Endothelial cell of umbilical vein (primary cell): ENCODE results near the gene THSD7B.

Source experiments
- CTCF ChIP-seq, 2 donors: IDR thresholded peaks; 1 replicate in 1 of 2; 2 replicates in 1 of 2; pipeline ENCODE4 v1.5.1; 2011; ENCODE audit warnings: low read length in 2 of 2, mild to moderate bottlenecking in 2 of 2, moderate library complexity in 2 of 2, control low read depth in 1 of 2, inconsistent platforms in 1 of 2, low read depth in 1 of 2; ENCODE audit not compliant: insufficient read depth in 1 of 2; ENCODE audit errors: extremely low read depth in 1 of 2
- EZH2 ChIP-seq: IDR thresholded peaks from 2 replicates; pipeline ENCODE4 v1.6.1; 2012; ENCODE audit warnings: borderline replicate concordance, low read depth, mild to moderate bottlenecking, moderate library complexity, low read length, inconsistent platforms; ENCODE audit not compliant: severe bottlenecking
- GATA2 ChIP-seq: IDR thresholded peaks from 2 replicates; pipeline ENCODE4 v1.7.0; 2011; ENCODE audit warnings: low read depth, mild to moderate bottlenecking, moderate library complexity, mixed read lengths, low read length; ENCODE audit not compliant: insufficient read length, insufficient read depth
- JUN ChIP-seq: IDR thresholded peaks from 2 replicates; pipeline ENCODE4 v1.6.1; 2011; ENCODE audit warnings: borderline replicate concordance, low read depth; ENCODE audit not compliant: insufficient read length, insufficient read depth
- MAX ChIP-seq: IDR thresholded peaks from 2 replicates; pipeline ENCODE4 v1.6.1; 2011; ENCODE audit not compliant: insufficient read depth, insufficient read length
- MYC ChIP-seq: IDR thresholded peaks from one replicate; pipeline ENCODE4 v1.6.1; 2011; ENCODE audit warnings: mild to moderate bottlenecking, low read depth, low read length
- POLR2A ChIP-seq: IDR thresholded peaks from 2 replicates; pipeline ENCODE4 v1.6.1; 2012; ENCODE audit warnings: low read depth, mild to moderate bottlenecking, control low read depth, low read length
- POLR2AphosphoS5 ChIP-seq: IDR thresholded peaks from 2 replicates; pipeline ENCODE4 v1.6.1; 2012; ENCODE audit warnings: low read depth, mild to moderate bottlenecking, control low read depth, low read length, moderate library complexity; ENCODE audit not compliant: insufficient read depth

GRCh38 chr2:137411585-137411984 is 646.2 kb downstream of the THSD7B start:
- TF ChIP-seq CTCF (IDR thresholded peaks at IDR 0.05; ENCODE audit: extremely low read depth in 1 of 2, insufficient read depth in 1 of 2, low read depth in 1 of 2, low read length in 2 of 2), result no peak
- no peak for TF ChIP-seq EZH2
- TF ChIP-seq POLR2AphosphoS5, result no peak
- TF ChIP-seq POLR2A, result no peak
- no peak for TF ChIP-seq MYC
- TF ChIP-seq MAX, result no peak
- TF ChIP-seq JUN, result no peak
- TF ChIP-seq GATA2, result no peak
